ENCODE results near the gene MEGF10.

The MEGF10 gene

GRCh38 chr5:127367946-127368465, 77.4 kb downstream of the MEGF10 start:
- Histone ChIP-seq H3K4me3 (ENCODE audit: low read depth in 1 of 2, low read length in 1 of 2) (no peak overlapping the region), H3K27me3 (no peaks in the 10 kb centered on the region), H3K9me3 (no peaks in the 10 kb centered on the region), H3K27ac (no peak overlapping the region), H3K4me1 (ENCODE audit: control insufficient read depth in 1 of 2, insufficient read depth in 1 of 2, low read depth in 1 of 2, low read length in 1 of 2) (no peaks in the 10 kb centered on the region), H3K36me3 (no peaks in the 10 kb centered on the region)
- TF ChIP-seq CTCF (IDR thresholded peaks at IDR 0.05), result no peak

GRCh38 chr5:127369796-127370195, 79.2 kb downstream of the MEGF10 start:
- Histone ChIP-seq H3K27ac (no peak overlapping the region), H3K27me3 (no peaks in the 10 kb centered on the region), H3K36me3 (no peaks in the 10 kb centered on the region), H3K4me1 (ENCODE audit: control insufficient read depth in 1 of 2, insufficient read depth in 1 of 2, low read depth in 1 of 2, low read length in 1 of 2) (no peaks in the 10 kb centered on the region), H3K9me3 (no peaks in the 10 kb centered on the region), H3K4me3 (ENCODE audit: low read depth in 1 of 2, low read length in 1 of 2) (no peak overlapping the region)
- TF ChIP-seq CTCF (IDR thresholded peaks at IDR 0.05), result no peak

- no peaks in the 10 kb centered on the region for H3K4me1 ChIP-seq (ENCODE audit: control insufficient read depth in 1 of 2, insufficient read depth in 1 of 2, low read depth in 1 of 2, low read length in 1 of 2)
- no peaks in the 10 kb centered on the region for H3K36me3 ChIP-seq
- H3K4me3 ChIP-seq (ENCODE audit: low read depth in 1 of 2, low read length in 1 of 2), result no peak overlapping the region
- TF ChIP-seq CTCF (IDR thresholded peaks at IDR 0.05), result no peak
- H3K27me3 ChIP-seq, result no peaks in the 10 kb centered on the region
- no peaks in the 10 kb centered on the region for H3K9me3 ChIP-seq
- no peak overlapping the region for H3K27ac ChIP-seq
Measured at GRCh38 chr5:127370631-127371030, 80.0 kb downstream of the MEGF10 start.

- Histone ChIP-seq H3K4me3 (ENCODE audit: low read depth in 1 of 2, low read length in 1 of 2) (no peak overlapping the region), H3K36me3 (no peaks in the 10 kb centered on the region), H3K4me1 (ENCODE audit: control insufficient read depth in 1 of 2, insufficient read depth in 1 of 2, low read depth in 1 of 2, low read length in 1 of 2) (no peaks in the 10 kb centered on the region), H3K27me3 (no peaks in the 10 kb centered on the region), H3K9me3 (no peaks in the 10 kb centered on the region), H3K27ac (no peak overlapping the region)
- TF ChIP-seq CTCF (IDR thresholded peaks at IDR 0.05), result no peak
Measured at GRCh38 chr5:127373858-127374491, 83.4 kb downstream of the MEGF10 start.

GRCh38 chr5:127375124-127375523, 84.5 kb downstream of the MEGF10 start:
- no peaks in the 10 kb centered on the region for H3K9me3 ChIP-seq
- H3K36me3 ChIP-seq, result no peaks in the 10 kb centered on the region
- H3K27me3 ChIP-seq, result no peaks in the 10 kb centered on the region
- no peak overlapping the region for H3K4me3 ChIP-seq (ENCODE audit: low read depth in 1 of 2, low read length in 1 of 2)
- TF ChIP-seq CTCF (IDR thresholded peaks at IDR 0.05), result no peak
- H3K4me1 ChIP-seq (ENCODE audit: control insufficient read depth in 1 of 2, insufficient read depth in 1 of 2, low read depth in 1 of 2, low read length in 1 of 2), result no peaks in the 10 kb centered on the region
- no peak overlapping the region for H3K27ac ChIP-seq
